Activated T-cell treated with anti-CD3 and anti-CD28 coated beads, Interleukin-2, amount 50 U/mL, for 4 hours (primary cell): ENCODE measurements around the gene SAMD4B. TPM values are rescaled to one million over a fixed set of nuclear protein-coding genes. Genes with fewer than 3 reads are reported as not detected.
"Not testable (repeated sequence)": the region's sequence is repeated elsewhere in the genome, so short reads cannot be mapped to it uniquely, and the experiment has no call there.

Experiments
- ATAC-seq, 2 donors: fragments of 200-7000 bp; cut with Tn5 transposase; one replicate each; pipeline ENCODE4 v1.10.0; 2021
- DNase-seq: peaks from one replicate; pipeline ENCODE4 v3.0.0-alpha.2; 2020
- H3K27me3 Mint-ChIP-seq: one replicate; pipeline ENCODE4 v1.8.0; 2021; ENCODE audit warnings: low read depth, mixed read lengths
- H3K36me3 Mint-ChIP-seq: one replicate; pipeline ENCODE4 v1.8.0; 2022; ENCODE audit warnings: mixed read lengths; ENCODE audit not compliant: insufficient read depth
- H3K4me1 Mint-ChIP-seq: one replicate; pipeline ENCODE4 v1.8.0; 2021; ENCODE audit warnings: low read depth, mixed read lengths
- H3K4me3 Mint-ChIP-seq: one replicate; pipeline ENCODE4 v1.8.0; 2021; ENCODE audit warnings: mild to moderate bottlenecking, moderate library complexity, mixed read lengths
- H3K9me3 Mint-ChIP-seq: one replicate; pipeline ENCODE4 v1.8.0; 2021; ENCODE audit warnings: mixed read lengths
- total RNA-seq, 3 donors: library from RNA; stranded (reverse); gene quantifications; one replicate each; pipeline ENCODE4 v1.2.1, GENCODE V29; 2021

SAMD4B gene
- total RNA-seq, 3 donors from 2014 or later = 72.6 to 81.6 (median 81.1) TPM

DNA sequence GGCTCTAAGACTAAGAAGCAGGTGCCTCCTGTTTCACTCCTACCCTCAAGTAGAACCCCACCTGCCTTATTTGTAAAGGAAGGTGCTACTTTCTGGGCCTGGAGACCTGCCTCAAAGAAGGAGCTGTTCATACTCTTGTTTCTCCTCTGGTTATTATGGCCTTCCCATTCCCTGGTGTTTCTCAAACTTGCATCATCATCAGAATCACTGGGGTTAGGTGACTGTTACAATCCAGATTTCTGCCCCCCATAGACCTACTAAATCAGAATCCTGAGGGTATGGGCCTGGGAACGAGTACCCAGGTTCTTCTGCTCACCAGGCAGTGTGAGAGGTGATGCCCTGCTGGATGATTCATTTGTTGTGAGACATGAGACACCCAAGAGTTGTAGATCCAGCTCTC lies 18.4 kb downstream of the SAMD4B start:
- no peak for ATAC-seq
- Mint-ChIP-seq H3K4me1 (peaks cover 2% of the 10 kb centered on the region), H3K9me3 (no peaks in the 10 kb centered on the region), H3K4me3 (no peak overlapping the region), H3K27me3 (no peaks in the 10 kb centered on the region), H3K36me3 (peaks cover 40% of the 10 kb centered on the region)
- no peak for DNase-seq

DNA sequence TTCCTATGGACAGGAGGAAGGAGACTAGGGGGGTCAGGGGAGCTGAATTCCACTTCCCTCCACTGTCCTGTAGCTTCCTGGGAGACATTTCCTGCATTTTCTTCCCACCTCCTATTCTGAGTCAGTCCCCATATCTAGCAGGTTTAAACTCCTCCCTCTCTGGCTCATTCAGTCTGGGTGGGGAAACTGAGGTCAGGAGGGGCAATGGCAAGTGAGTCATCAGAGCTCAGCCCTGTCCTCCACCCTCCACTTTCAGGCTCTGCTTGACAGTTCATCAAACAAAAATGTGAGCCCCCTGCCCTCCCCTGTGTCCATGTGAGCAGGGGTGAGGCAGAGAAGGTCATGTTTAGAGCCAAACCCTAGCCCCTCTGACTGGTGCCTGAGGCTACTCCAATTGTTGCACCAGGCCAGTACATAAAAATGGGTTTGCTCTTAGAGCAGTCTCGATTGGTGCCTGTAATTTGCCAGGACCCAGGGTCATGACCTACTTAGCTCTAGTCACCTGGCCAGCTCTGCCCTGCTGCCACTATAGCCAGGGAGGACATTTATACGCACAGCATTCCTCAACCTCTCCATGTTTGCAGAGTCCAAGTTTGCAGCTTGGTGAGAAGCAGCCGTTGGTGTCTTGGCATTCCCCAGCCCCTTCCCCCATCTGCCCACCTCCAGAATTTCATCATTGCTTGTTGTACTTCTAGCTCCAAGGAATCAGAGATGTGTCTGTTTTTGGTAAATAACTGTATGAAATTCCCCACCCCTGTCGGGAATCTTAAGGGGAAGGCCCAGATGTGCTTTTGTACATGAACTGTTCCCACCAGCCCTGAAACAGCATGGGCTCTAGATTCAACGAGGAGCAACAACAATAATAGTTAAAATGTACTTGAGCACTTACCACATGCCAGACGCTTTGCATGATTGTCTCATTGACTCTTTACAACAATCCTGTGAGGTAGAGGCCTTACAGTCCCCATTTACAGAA lies 20.7 kb downstream of the SAMD4B start:
- Mint-ChIP-seq H3K4me1 (peaks cover 2% of the 10 kb centered on the region), H3K4me3 (no peak overlapping the region), H3K36me3 (peaks cover 26% of the 10 kb centered on the region), H3K27me3 (no peaks in the 10 kb centered on the region), H3K9me3 (no peaks in the 10 kb centered on the region)
- ATAC-seq (no peak), DNase-seq (no peak)

DNA sequence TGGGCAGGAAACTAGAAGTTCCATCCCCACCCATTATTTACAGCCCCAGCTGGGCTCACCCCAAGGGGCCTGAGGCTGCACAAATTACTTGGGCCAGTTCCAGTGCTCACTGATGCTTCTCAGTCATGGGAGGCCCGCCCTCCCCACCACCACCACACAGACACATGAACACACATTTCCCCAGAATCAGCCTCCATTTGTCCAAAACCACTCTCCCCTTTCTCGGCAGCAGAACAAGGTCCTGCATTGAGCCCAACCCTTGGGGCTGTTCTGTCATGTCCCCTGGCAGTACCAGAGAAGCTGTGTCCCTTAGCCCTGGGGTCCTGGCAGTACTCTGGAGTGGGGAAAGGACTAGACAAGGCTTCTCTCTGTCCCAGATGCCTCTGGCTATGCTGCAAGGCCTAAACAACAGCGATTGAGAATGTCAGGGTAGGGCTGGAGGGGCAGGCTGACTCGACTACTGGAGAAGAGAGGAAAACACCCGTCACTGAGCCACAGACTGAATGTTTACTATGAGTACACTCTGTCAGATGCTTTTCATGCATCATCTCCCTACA lies 21.8 kb downstream of the SAMD4B start:
- no peak overlapping the region for H3K4me3 Mint-ChIP-seq
- DNase-seq (no peak), ATAC-seq (no peak)
- H3K4me1 Mint-ChIP-seq = peaks cover 2% of the 10 kb centered on the region
- no peaks in the 10 kb centered on the region for H3K9me3 Mint-ChIP-seq
- no peaks in the 10 kb centered on the region for H3K27me3 Mint-ChIP-seq
- H3K36me3 Mint-ChIP-seq = peaks cover 24% of the 10 kb centered on the region

- peaks cover 2% of the 10 kb centered on the region for H3K4me1 Mint-ChIP-seq
- peaks cover 24% of the 10 kb centered on the region for H3K36me3 Mint-ChIP-seq
- H3K27me3 Mint-ChIP-seq = no peaks in the 10 kb centered on the region
- DNase-seq = no peak
- no peak for ATAC-seq
- no peak overlapping the region for H3K4me3 Mint-ChIP-seq
- no peaks in the 10 kb centered on the region for H3K9me3 Mint-ChIP-seq
Measured at GRCh38 chr19:39365531-39365930, 23.3 kb downstream of the SAMD4B start.

DNA sequence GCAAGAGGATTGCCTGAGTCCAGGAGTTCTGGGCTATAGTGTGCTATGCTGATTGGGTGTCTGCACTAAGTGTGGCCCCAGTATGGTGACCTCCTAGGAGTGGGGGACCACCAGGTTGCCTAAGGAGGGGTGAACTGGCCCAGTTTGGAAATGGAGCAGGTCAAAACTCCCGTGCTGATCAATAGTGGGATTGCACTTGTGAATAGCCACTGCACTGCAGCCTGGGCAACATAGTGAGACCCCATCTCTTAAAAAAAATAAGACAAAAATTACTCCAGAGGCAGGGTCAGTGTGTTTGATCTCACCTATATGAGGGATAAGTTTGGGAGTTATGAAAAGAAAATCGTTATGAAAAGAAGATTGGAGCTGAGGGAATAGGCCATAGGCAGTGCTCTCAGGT lies 27.0 kb downstream of the SAMD4B start:
- peaks cover 31% of the 10 kb centered on the region for H3K36me3 Mint-ChIP-seq

GRCh38 chr19:39370735-39371134 lies 28.5 kb downstream of the SAMD4B start:
- ATAC-seq (no peak), DNase-seq (no peak)
- Mint-ChIP-seq H3K4me1 (no peaks in the 10 kb centered on the region), H3K9me3 (no peaks in the 10 kb centered on the region), H3K27me3 (no peaks in the 10 kb centered on the region), H3K4me3 (no peak overlapping the region), H3K36me3 (peaks cover 34% of the 10 kb centered on the region)

More for the DNA sequence above, 27.0 kb downstream of the SAMD4B start:
- DNase-seq = no peak
- ATAC-seq = no peak
- Mint-ChIP-seq H3K4me3 (no peak overlapping the region), H3K27me3 (no peaks in the 10 kb centered on the region), H3K4me1 (no peaks in the 10 kb centered on the region), H3K9me3 (no peaks in the 10 kb centered on the region)

- Mint-ChIP-seq H3K9me3 (no peaks in the 10 kb centered on the region), H3K4me1 (no peaks in the 10 kb centered on the region), H3K36me3 (peaks cover 43% of the 10 kb centered on the region), H3K4me3 (no peak overlapping the region), H3K27me3 (no peaks in the 10 kb centered on the region)
- no peak for DNase-seq
- ATAC-seq = no peak
Measured at GRCh38 chr19:39372047-39372802, 30.0 kb downstream of the SAMD4B start.

DNA sequence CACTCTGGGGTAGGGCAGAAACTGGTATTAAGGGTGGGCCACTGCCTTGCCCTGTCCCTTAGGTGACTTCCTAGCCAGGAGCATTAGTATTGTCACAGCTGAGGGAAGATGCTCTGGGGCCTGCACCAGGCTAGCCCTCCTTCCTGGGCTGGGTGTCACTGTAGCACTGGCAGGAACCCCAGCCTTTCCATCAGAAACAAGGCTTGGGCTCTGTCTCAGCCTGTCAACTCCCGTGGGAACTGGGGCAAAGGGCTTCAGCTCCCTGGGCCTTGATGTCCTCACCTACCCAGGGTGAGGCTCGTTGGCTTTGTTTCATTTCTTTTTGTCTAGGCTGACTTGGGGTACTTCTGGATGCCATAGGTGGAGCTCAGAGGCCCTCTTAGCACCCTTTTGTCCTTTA lies 30.7 kb downstream of the SAMD4B start:
- Mint-ChIP-seq H3K4me3 (no peak overlapping the region), H3K9me3 (no peaks in the 10 kb centered on the region), H3K4me1 (no peaks in the 10 kb centered on the region), H3K36me3 (peaks cover 48% of the 10 kb centered on the region), H3K27me3 (no peaks in the 10 kb centered on the region)
- DNase-seq (no peak), ATAC-seq (no peak)

GRCh38 chr19:39375929-39376328 lies 33.7 kb downstream of the SAMD4B start:
- DNase-seq = no peak
- Mint-ChIP-seq H3K9me3 (no peaks in the 10 kb centered on the region), H3K27me3 (no peaks in the 10 kb centered on the region), H3K4me1 (no peaks in the 10 kb centered on the region), H3K4me3 (no peak overlapping the region), H3K36me3 (peaks cover 40% of the 10 kb centered on the region)
- no peak for ATAC-seq

GRCh38 chr19:39377373-39378362 lies 35.4 kb downstream of the SAMD4B start:
- Mint-ChIP-seq H3K27me3 (no peaks in the 10 kb centered on the region), H3K4me3 (no peak overlapping the region), H3K4me1 (no peaks in the 10 kb centered on the region), H3K36me3 (peaks cover 37% of the 10 kb centered on the region), H3K9me3 (no peaks in the 10 kb centered on the region)
- no peak for ATAC-seq
- no peak for DNase-seq

DNA sequence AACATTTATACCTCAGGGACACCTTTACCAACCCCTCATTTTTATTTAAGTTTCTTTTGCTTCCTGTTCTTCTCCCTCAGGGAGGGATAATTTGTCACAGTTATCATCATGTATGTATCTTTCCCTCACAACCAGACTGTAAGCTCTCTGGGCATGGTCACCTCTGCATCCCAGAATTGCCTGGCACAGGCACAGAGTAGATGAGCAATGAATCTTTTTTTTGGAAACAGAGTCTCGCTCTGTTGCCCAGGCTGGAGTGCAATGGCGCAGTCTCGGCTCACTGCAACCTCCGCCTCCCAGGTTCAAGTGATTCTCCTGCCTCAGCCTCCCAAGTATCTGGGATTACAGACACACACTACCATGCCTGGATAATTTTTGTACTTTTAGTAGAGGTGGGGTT lies 37.1 kb downstream of the SAMD4B start:
- not testable (repeated sequence) for DNase-seq, H3K27me3 Mint-ChIP-seq, H3K4me1 Mint-ChIP-seq, ATAC-seq, H3K9me3 Mint-ChIP-seq, H3K4me3 Mint-ChIP-seq
- peaks cover 34% of the 10 kb centered on the region for H3K36me3 Mint-ChIP-seq

- peaks cover 33% of the 10 kb centered on the region for H3K36me3 Mint-ChIP-seq
- no peaks in the 10 kb centered on the region for H3K9me3 Mint-ChIP-seq
- DNase-seq (no peak), ATAC-seq (no peak)
- H3K4me1 Mint-ChIP-seq = no peaks in the 10 kb centered on the region
- no peaks in the 10 kb centered on the region for H3K27me3 Mint-ChIP-seq
- H3K4me3 Mint-ChIP-seq = no peak overlapping the region
Measured at GRCh38 chr19:39379865-39380396, 37.7 kb downstream of the SAMD4B start.
